A673 (cell line): ENCODE data around the gene ADGRL3.

Source experiments
- CTCF ChIP-seq: fragments of 300-800, 200-600 bp; sonication (generic); conservative IDR thresholded peaks from 2 replicates; pipeline ENCODE4 v1.5.1; 2017; ENCODE audit warnings: low read depth, mild to moderate bottlenecking, antibody characterized with exemption, low read length, moderate library complexity, mixed read lengths
- EZH2 ChIP-seq: fragments of 200-600 bp; sonication (generic); IDR thresholded peaks from 2 replicates; pipeline ENCODE4 v1.6.1; 2017; ENCODE audit warnings: borderline replicate concordance, low read depth, mild to moderate bottlenecking, mixed read lengths, antibody characterized with exemption, low read length; ENCODE audit not compliant: poor library complexity, severe bottlenecking

- TF ChIP-seq CTCF (no peak), EZH2 (no peak)
Measured at GRCh38 chr4:61561028-61561427, 360.9 kb downstream of the ADGRL3 start.
